GM12878 (cell line): Measurements from ENCODE around the gene HINFP. TPM values are rescaled to one million over a fixed set of nuclear protein-coding genes. Genes with fewer than 3 reads are reported as not detected.

ENCODE experiments used
- ATAC-seq: fragments of 200-7000 bp; cut with Tn5 transposase; 3 replicates; pipeline ENCODE4 v1.9.1; 2020; ENCODE audit warnings: mild to moderate bottlenecking, moderate library complexity
- BruUV-seq: library from RNA; stranded (reverse); fragments of 400-500 nt; replicated peaks from 2 replicates; lab custom pipeline; 2021; lab: Mats Ljungman, UMichigan
- CTCF ChIA-PET: fragments of 300-600 bp; sonication (Branson Sonifier 250); formaldehyde crosslinking; extraction: SDS; loops from one replicate; lab custom pipeline; 2021; ENCODE audit warnings: inconsistent platforms; lab: Yijun Ruan, JAX
- POLR2A ChIA-PET: fragments of 350-600 bp; formaldehyde crosslinking; extraction: SDS; loops from one replicate; lab custom pipeline; 2021; ENCODE audit warnings: inconsistent platforms; lab: Charles Lee
- RAD21 ChIA-PET: fragments of 300-600 bp; sonication (Branson Sonifier 250); formaldehyde crosslinking; loops from one replicate; lab custom pipeline; 2023; ENCODE audit warnings: antibody characterized with exemption; ENCODE audit not compliant: unreplicated experiment; lab: Charles Lee
- SMC1A ChIA-PET: fragments of 300-600 bp; sonication (Branson Sonifier 250); formaldehyde crosslinking; loops from one replicate; lab custom pipeline; 2023; ENCODE audit not compliant: unreplicated experiment, uncharacterized antibody; lab: Charles Lee
- DNase-seq: peaks from one replicate; pipeline ENCODE4 v3.0.0-alpha.2; 2011; ENCODE audit warnings: low read depth, low spot score
- FAIRE-seq: peaks from 3 replicates; lab custom pipeline; 2011; peaks lifted over from hg19 to GRCh38; lab: Jason Lieb, UNC
- H2AFZ ChIP-seq: 2 replicates; pipeline ENCODE4 v1.6.0; 2011; ENCODE audit warnings: low read depth, low read length, control low read depth; ENCODE audit not compliant: control insufficient read depth
- H3K27ac ChIP-seq: 2 replicates; pipeline ENCODE4 v1.5.1; 2011; ENCODE audit warnings: control low read depth; ENCODE audit not compliant: control insufficient read depth, insufficient read depth
- H3K27me3 ChIP-seq, 2 experiments: replicated peaks in 1 of 2; 2 replicates each; pipeline versions ENCODE4 v1.6.0 to v1.6.1; 2011; ENCODE audit warnings: low read length in 1 of 2; ENCODE audit not compliant: control insufficient read depth in 2 of 2, insufficient read depth in 2 of 2
- H3K36me3 ChIP-seq, 2 experiments: 2 replicates each; pipeline ENCODE4 v1.5.1; 2011; ENCODE audit warnings: low read length in 1 of 2; ENCODE audit not compliant: control insufficient read depth in 2 of 2, insufficient read depth in 2 of 2
- H3K4me1 ChIP-seq: 2 replicates; pipeline ENCODE4 v1.6.1; 2011; ENCODE audit warnings: mild to moderate bottlenecking, low read length, moderate library complexity, mixed read lengths; ENCODE audit not compliant: control insufficient read depth, insufficient read depth
- H3K4me2 ChIP-seq: 2 replicates; pipeline ENCODE4 v1.6.0; 2011; ENCODE audit warnings: control low read depth; ENCODE audit not compliant: control insufficient read depth, insufficient read depth
- H3K4me3 ChIP-seq: fragments of 200-600 bp; sonication (generic); 2 replicates; pipeline ENCODE4 v1.5.1; 2016
- H3K79me2 ChIP-seq: 2 replicates; pipeline ENCODE4 v1.6.0; 2011; ENCODE audit warnings: low read length; ENCODE audit not compliant: control insufficient read depth, insufficient read depth
- H3K9ac ChIP-seq: 2 replicates; pipeline ENCODE4 v1.8.0; 2011; ENCODE audit warnings: low read length, control low read depth, mixed read lengths; ENCODE audit not compliant: control insufficient read depth, insufficient read depth
- H3K9me3 ChIP-seq: replicated peaks from 3 replicates; pipeline ENCODE4 v1.5.1; 2011; ENCODE audit warnings: mild to moderate bottlenecking, low read length; ENCODE audit not compliant: control insufficient read depth, insufficient read depth
- H4K20me1 ChIP-seq: 2 replicates; pipeline ENCODE4 v1.6.0; 2011; ENCODE audit not compliant: control insufficient read depth, insufficient read depth
- EZH2 ChIP-seq: IDR thresholded peaks from 2 replicates; pipeline ENCODE4 v1.6.1; 2012; ENCODE audit warnings: low read depth, mild to moderate bottlenecking, control low read depth, inconsistent platforms, low read length, borderline replicate concordance; ENCODE audit not compliant: control insufficient read depth
- LARP7 ChIP-seq: fragments of 450-650 bp; IDR thresholded peaks from 2 replicates; pipeline ENCODE4 v1.6.1; 2017; ENCODE audit warnings: mild to moderate bottlenecking
- SREBF2 ChIP-seq: IDR thresholded peaks from 2 replicates; pipeline ENCODE4 v1.6.1; 2012; ENCODE audit warnings: mild to moderate bottlenecking, low read length
- WGBS: methylation state at CpG from one replicate; pipeline ENCODE4 v1.1.6; 2016; ENCODE audit warnings: low lambda C conversion rate; ENCODE audit not compliant: insufficient replicate concordance, insufficient coverage; ENCODE audit errors: missing lambda C conversion rate; 5-methylcytosine and 5-hydroxymethylcytosine counted together
- in situ Hi-C: fragments of 300-500 bp; cut with MboI; formaldehyde crosslinking; loops from 9 replicates; pipeline ENCODE4 v1.14.3; 2018; ENCODE audit warnings: mixed read lengths
- intact Hi-C: fragments of 100-400 bp; cut with micrococcal nuclease; formaldehyde crosslinking; loops from one replicate; pipeline ENCODE4 v1.14.2; 2022; ENCODE audit not compliant: unreplicated experiment
- polyA plus RNA-seq, 11 experiments: library from polyadenylated mRNA; depleted of rRNA in 4 of 11; unstranded in 6 of 11; stranded (reverse) in 5 of 11; fragments of >200 nt; fragmentation: Nextera tagmentation in 4 of 11; fragmentation: Illumina TruSeq in 1 of 11; extraction: Ambion mirVana in 4 of 11; extraction: Trizol in 1 of 11; gene quantifications; 1 replicate in 1 of 11; 2 replicates in 10 of 11; pipeline versions ENCODE4 v1.2.1 to v1.2.3, GENCODE V29; 2011 to 2016; ENCODE audit warnings: inconsistent platforms in 2 of 11, missing spikeins in 2 of 11, low read depth in 1 of 11
- total RNA-seq, 4 experiments: library from RNA; depleted of rRNA in 3 of 4; stranded (reverse); fragments of >200 nt in 3 of 4; fragmentation: Illumina TruSeq in 1 of 4; extraction: Trizol in 1 of 4; gene quantifications; 2 replicates each; pipeline versions ENCODE4 v1.2.1 to v1.2.3, GENCODE V29; 2013 to 2021
- TF ChIP-seq, protein P1 (sequence below): IDR thresholded peaks from 2 replicates; pipeline ENCODE4 v1.6.1; 2012; ENCODE audit warnings: improper control_type of control experiment, low read depth, low read length; ENCODE audit not compliant: insufficient replicate concordance

The HINFP gene
- total and polyA plus RNA-seq, 10 of the 15 experiments (the other 5 are each of a cell fraction or from before 2014, with no cell fraction given) = 13.1 to 26.3 (median 18.6) TPM

DNA sequence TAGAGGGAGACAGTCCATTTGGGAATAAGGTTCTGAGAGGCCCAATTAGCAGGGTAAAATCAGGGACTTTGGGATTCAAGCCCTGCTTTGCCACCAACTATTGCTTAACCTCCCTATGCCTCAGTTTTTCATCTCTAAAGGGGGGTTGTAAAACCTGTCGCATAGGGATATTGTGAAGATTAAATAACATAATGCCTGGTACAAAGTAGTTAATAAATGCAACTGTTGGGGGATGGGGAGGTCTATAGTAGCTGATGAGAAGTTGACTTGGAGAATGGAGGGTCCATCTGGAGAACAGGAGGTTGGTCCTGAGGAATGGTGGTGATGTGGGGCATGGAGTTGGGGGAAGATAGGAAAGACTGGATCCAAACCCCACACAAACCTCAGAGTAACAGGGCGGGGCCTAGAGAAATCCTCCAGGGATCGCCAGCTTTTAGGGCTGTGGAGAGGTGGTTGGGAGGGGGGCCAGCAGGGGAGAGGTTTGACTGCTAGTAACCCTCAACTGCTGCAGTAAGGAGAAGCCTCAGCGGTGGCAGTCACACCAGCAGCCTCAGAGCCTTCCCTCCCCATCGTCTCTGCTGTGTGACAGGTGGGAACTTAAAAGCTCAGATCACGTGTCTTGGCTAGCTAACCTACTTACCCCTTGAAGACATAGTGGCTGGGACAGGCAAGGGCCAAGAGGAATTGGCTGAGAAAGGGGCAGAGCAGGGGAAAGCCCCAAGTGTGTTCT lies 26.4 kb downstream of the HINFP start:
- H3K4me3 ChIP-seq = no peak overlapping the region
- 37% methylated on average over 6 of the region's 6 CpGs for WGBS
- RAD21 ChIA-PET = no interaction called here
- ATAC-seq (peak; percentile 23), DNase-seq (no peak), FAIRE-seq (no peak)
- no peak overlapping the region for H3K27ac ChIP-seq
- SMC1A ChIA-PET = interaction anchor here (0.9 to 1.0 kb wide), 2 partner anchors 59 to 160 kb away, joined by 3 read pairs; no protein-coding TSS in a partner anchor
- POLR2A ChIA-PET = no interaction called here
- H3K27me3 ChIP-seq = peaks cover 12 to 15% of the 10 kb centered on the region in 2 experiments; a peak in 3 of 4 replicates
- H2AFZ ChIP-seq = no peak overlapping the region
- no peaks in the 10 kb centered on the region for H3K9me3 ChIP-seq
- intact Hi-C loops (loop anchor here (5.0 kb wide), 2 partner anchors 50 to 175 kb away; no protein-coding TSS in a partner anchor), in situ Hi-C loops (no loop called here)
- H3K79me2 ChIP-seq = no peaks in the 10 kb centered on the region
- CTCF ChIA-PET = interaction anchor here (0.8 to 1.5 kb wide), 3 partner anchors 21 to 175 kb away, joined by 3 to 5 read pairs (median 3); no protein-coding TSS in a partner anchor
- no TSS peak for BruUV-seq
- H3K9ac ChIP-seq = no peak overlapping the region
- H3K4me2 ChIP-seq = no peak overlapping the region
- no peaks in the 10 kb centered on the region for H4K20me1 ChIP-seq
- TF ChIP-seq LARP7 (no peak), EZH2 (0 out of 2 replicates have a peak, but pooled peaks have one; percentile 26), SREBF2 (no peak)
- TF ChIP-seq, protein P1, sequence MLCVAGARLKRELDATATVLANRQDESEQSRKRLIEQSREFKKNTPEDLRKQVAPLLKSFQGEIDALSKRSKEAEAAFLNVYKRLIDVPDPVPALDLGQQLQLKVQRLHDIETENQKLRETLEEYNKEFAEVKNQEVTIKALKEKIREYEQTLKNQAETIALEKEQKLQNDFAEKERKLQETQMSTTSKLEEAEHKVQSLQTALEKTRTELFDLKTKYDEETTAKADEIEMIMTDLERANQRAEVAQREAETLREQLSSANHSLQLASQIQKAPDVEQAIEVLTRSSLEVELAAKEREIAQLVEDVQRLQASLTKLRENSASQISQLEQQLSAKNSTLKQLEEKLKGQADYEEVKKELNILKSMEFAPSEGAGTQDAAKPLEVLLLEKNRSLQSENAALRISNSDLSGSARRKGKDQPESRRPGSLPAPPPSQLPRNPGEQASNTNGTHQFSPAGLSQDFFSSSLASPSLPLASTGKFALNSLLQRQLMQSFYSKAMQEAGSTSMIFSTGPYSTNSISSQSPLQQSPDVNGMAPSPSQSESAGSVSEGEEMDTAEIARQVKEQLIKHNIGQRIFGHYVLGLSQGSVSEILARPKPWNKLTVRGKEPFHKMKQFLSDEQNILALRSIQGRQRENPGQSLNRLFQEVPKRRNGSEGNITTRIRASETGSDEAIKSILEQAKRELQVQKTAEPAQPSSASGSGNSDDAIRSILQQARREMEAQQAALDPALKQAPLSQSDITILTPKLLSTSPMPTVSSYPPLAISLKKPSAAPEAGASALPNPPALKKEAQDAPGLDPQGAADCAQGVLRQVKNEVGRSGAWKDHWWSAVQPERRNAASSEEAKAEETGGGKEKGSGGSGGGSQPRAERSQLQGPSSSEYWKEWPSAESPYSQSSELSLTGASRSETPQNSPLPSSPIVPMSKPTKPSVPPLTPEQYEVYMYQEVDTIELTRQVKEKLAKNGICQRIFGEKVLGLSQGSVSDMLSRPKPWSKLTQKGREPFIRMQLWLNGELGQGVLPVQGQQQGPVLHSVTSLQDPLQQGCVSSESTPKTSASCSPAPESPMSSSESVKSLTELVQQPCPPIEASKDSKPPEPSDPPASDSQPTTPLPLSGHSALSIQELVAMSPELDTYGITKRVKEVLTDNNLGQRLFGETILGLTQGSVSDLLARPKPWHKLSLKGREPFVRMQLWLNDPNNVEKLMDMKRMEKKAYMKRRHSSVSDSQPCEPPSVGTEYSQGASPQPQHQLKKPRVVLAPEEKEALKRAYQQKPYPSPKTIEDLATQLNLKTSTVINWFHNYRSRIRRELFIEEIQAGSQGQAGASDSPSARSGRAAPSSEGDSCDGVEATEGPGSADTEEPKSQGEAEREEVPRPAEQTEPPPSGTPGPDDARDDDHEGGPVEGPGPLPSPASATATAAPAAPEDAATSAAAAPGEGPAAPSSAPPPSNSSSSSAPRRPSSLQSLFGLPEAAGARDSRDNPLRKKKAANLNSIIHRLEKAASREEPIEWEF = no peak
- no peaks in the 10 kb centered on the region for H3K4me1 ChIP-seq
- no peaks in the 10 kb centered on the region for H3K36me3 ChIP-seq
